OCI-LY3 (cell line): ENCODE results near the gene TLE3.

Source experiments
- H2AFZ ChIP-seq: fragments of 200-600, 300-600 bp; shearing (Covaris generic); 2 replicates; pipeline ENCODE4 v1.6.0; 2014; ENCODE audit warnings: antibody characterized with exemption, low read depth, low read length
- H3K27ac ChIP-seq: fragments of 200-600, 300-600 bp; sonication (generic); 2 replicates; pipeline ENCODE4 v1.5.1; 2014; ENCODE audit warnings: mild to moderate bottlenecking, low read length, moderate library complexity, mixed read lengths
- H3K27me3 ChIP-seq: fragments of 200-600, 300-600 bp; sonication (generic); 2 replicates; pipeline ENCODE4 v1.6.1; 2014; ENCODE audit warnings: low read depth, low read length, mixed read lengths
- H3K36me3 ChIP-seq: fragments of 200-600, 300-600 bp; sonication (generic); replicated peaks from 2 replicates; pipeline ENCODE3; 2014; ENCODE audit warnings: low read depth, low read length, mixed read lengths
- H3K4me1 ChIP-seq: fragments of 300-600, 200-600 bp; sonication (generic); 2 replicates; pipeline ENCODE4 v1.6.1; 2014; ENCODE audit warnings: low read length, mixed read lengths
- H3K4me2 ChIP-seq: fragments of 200-600, 300-600 bp; sonication (generic); 2 replicates; pipeline ENCODE4 v1.6.1; 2014; ENCODE audit warnings: low read length, mixed read lengths
- H3K4me3 ChIP-seq: fragments of 300-600, 200-600 bp; sonication (generic); 2 replicates; pipeline ENCODE4 v1.5.1; 2014; ENCODE audit warnings: antibody characterized with exemption, mild to moderate bottlenecking, low read length, moderate library complexity
- H3K79me2 ChIP-seq: fragments of 300-600, 200-600 bp; shearing (Covaris generic); 2 replicates; pipeline ENCODE4 v1.6.1; 2014; ENCODE audit warnings: mild to moderate bottlenecking, low read length, mixed read lengths
- H3K9ac ChIP-seq: fragments of 300-600, 200-600 bp; shearing (Covaris generic); 2 replicates; pipeline ENCODE4 v1.6.0; 2014; ENCODE audit warnings: mild to moderate bottlenecking, low read length, moderate library complexity
- H3K9me3 ChIP-seq: fragments of 200-600, 300-600 bp; shearing (Covaris generic); 2 replicates; pipeline ENCODE4 v1.6.1; 2014; ENCODE audit warnings: low read length, mixed read lengths; ENCODE audit not compliant: insufficient read depth
- H4K20me1 ChIP-seq: fragments of 200-600, 300-600 bp; sonication (generic); 2 replicates; pipeline ENCODE4 v1.6.1; 2016; ENCODE audit warnings: low read length, mixed read lengths; ENCODE audit not compliant: insufficient read depth
- EZH2phosphoT487 ChIP-seq: fragments of 200-600 bp; shearing (Covaris generic); IDR thresholded peaks from 2 replicates; pipeline ENCODE4 v1.6.1; 2018; ENCODE audit warnings: antibody characterized with exemption, mixed run types, low read depth
- TF ChIP-seq, protein P1 (sequence below): fragments of 200-600, 300-600 bp; sonication (generic); IDR thresholded peaks from 2 replicates; pipeline ENCODE4 v1.5.1; 2014; ENCODE audit warnings: antibody characterized with exemption, low read length, low read depth

The TLE3 gene

DNA sequence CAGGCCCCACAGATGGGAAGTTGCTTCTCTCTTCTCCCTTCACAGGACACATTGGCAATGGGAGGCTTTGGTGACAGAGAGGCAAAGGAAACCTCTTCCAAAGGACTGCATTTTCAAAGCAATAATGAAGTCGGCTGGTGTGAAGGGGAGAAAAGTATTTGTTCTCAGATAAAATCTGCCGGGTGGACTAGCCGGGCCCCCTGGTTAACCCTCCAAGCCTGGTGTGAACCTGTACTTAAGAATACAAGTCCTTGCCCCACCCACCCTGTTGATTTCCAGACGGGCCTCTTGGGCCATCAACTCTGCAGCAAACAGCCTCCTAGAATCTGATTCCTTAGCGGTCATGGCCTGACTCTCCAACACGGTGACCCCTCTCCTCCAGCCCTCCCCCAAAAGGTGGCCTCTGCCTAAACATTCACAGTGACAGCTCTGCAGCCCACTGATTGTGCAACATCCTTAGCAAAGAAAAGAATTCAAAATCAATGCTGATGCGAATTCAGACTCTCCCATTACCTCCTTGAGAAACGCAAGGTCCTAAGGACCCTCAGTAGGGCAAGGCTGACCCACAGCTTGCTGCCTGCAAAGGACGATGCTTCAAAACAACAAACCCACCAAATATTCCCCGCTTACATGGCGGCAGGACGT is 9.9 kb downstream of the TLE3 start:
- Histone ChIP-seq H3K27ac (no peak overlapping the region), H3K36me3 (peaks cover 91% of the 10 kb centered on the region), H3K9ac (no peak overlapping the region), H3K9me3 (no peaks in the 10 kb centered on the region), H3K4me1 (peaks cover 33% of the 10 kb centered on the region), H2AFZ (no peak overlapping the region), H3K4me2 (no peak overlapping the region), H4K20me1 (peaks cover 99% of the 10 kb centered on the region), H3K79me2 (peaks cover 100% of the 10 kb centered on the region), H3K4me3 (no peak overlapping the region), H3K27me3 (no peaks in the 10 kb centered on the region)
- no peak for TF ChIP-seq EZH2phosphoT487
- TF ChIP-seq, protein P1, sequence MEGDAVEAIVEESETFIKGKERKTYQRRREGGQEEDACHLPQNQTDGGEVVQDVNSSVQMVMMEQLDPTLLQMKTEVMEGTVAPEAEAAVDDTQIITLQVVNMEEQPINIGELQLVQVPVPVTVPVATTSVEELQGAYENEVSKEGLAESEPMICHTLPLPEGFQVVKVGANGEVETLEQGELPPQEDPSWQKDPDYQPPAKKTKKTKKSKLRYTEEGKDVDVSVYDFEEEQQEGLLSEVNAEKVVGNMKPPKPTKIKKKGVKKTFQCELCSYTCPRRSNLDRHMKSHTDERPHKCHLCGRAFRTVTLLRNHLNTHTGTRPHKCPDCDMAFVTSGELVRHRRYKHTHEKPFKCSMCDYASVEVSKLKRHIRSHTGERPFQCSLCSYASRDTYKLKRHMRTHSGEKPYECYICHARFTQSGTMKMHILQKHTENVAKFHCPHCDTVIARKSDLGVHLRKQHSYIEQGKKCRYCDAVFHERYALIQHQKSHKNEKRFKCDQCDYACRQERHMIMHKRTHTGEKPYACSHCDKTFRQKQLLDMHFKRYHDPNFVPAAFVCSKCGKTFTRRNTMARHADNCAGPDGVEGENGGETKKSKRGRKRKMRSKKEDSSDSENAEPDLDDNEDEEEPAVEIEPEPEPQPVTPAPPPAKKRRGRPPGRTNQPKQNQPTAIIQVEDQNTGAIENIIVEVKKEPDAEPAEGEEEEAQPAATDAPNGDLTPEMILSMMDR = no peak

DNA sequence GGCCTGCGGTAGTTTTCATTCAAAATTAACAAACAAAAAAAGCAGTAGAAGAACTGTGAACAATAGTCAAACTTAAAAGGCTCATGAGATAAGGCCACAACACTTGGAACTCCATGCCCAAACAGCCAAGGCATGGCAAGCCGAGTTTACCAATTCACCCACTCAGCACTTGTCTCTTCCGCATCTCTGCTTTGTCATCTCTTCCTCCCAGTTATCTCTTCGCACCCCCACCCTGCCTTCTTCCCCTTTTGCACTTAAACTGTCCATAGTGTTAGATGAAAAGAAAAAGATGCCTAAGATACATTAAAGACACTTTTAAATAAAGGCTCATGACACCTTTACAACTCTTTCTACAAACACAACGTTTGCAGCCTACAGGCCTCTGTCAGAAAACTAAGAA is 11.1 kb downstream of the TLE3 start:
- Histone ChIP-seq H3K9ac (no peak overlapping the region), H3K27me3 (no peaks in the 10 kb centered on the region), H4K20me1 (peaks cover 99% of the 10 kb centered on the region), H3K9me3 (no peaks in the 10 kb centered on the region), H3K27ac (no peak overlapping the region), H3K4me1 (peaks cover 23% of the 10 kb centered on the region), H3K4me3 (no peak overlapping the region), H3K4me2 (no peak overlapping the region), H3K36me3 (peaks cover 91% of the 10 kb centered on the region), H3K79me2 (peaks cover 100% of the 10 kb centered on the region), H2AFZ (no peak overlapping the region)
- TF ChIP-seq EZH2phosphoT487 = no peak
- TF ChIP-seq, protein P1 = no peak

DNA sequence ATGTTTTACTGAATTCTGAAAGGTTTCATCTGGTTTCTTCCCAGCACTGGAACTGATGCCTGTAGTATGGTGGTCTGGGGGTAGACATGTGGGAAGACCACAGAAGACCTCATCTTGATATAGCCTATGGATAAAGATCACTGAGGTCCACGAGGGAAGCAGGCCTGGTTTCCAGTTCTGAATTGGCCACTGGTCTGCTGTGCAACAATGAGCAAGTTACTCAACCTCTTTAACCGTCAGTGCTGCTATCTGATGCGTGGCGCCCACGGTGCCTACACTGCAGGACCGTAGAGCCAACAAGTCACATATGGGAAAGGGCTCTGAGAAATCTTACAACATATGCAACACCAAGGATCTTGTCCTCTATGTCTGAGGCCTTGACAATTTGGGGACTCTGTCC is 13.3 kb downstream of the TLE3 start:
- Histone ChIP-seq H3K9me3 (no peaks in the 10 kb centered on the region), H3K79me2 (peaks cover 100% of the 10 kb centered on the region), H3K27ac (no peak overlapping the region), H2AFZ (no peak overlapping the region), H3K4me1 (peaks cover 17% of the 10 kb centered on the region), H3K9ac (no peak overlapping the region), H3K27me3 (no peaks in the 10 kb centered on the region), H3K4me2 (no peak overlapping the region), H3K4me3 (no peak overlapping the region), H3K36me3 (peaks cover 92% of the 10 kb centered on the region), H4K20me1 (peaks cover 99% of the 10 kb centered on the region)
- TF ChIP-seq EZH2phosphoT487 = no peak
- TF ChIP-seq, protein P1 = no peak

DNA sequence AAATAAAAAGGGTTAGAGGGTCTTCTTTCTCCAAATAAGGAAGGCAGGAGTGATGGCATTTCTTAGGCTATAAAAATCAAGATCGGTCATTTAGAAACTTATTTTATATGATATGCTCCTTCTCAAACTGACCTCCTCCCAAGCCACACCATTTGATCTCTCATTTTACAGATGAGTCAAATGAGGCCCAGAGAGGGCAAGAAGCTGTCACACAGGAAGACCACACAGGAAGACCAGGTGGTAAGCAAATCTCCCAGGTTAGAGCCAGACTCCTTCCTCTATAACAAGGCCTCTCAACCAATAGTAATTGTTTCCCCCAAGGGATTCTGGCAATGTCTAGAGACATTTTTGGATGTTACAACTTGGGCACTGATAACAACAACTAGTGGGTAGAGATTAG is 13.8 kb downstream of the TLE3 start:
- TF ChIP-seq, protein P1 = no peak
- no peak for TF ChIP-seq EZH2phosphoT487
- no peak overlapping the region for H2AFZ ChIP-seq
- H3K27ac ChIP-seq = no peak overlapping the region
- no peak overlapping the region for H3K4me2 ChIP-seq
- H3K36me3 ChIP-seq = peaks cover 92% of the 10 kb centered on the region
- no peak overlapping the region for H3K4me3 ChIP-seq
- H4K20me1 ChIP-seq = peaks cover 99% of the 10 kb centered on the region
- H3K27me3 ChIP-seq = no peaks in the 10 kb centered on the region
- H3K4me1 ChIP-seq = peaks cover 17% of the 10 kb centered on the region
- H3K9me3 ChIP-seq = no peaks in the 10 kb centered on the region
- peaks cover 100% of the 10 kb centered on the region for H3K79me2 ChIP-seq
- no peak overlapping the region for H3K9ac ChIP-seq
